Glutamatergic neuron (in vitro differentiated cells): Measurements from ENCODE around the gene CNR2. TPM values are rescaled to one million over a fixed set of nuclear protein-coding genes. Genes with fewer than 3 reads are reported as not detected.

Source experiments
- DNase-seq: peaks from one replicate; pipeline ENCODE4 v3.0.0; 2022
- H3K27ac Mint-ChIP-seq: one replicate; pipeline ENCODE4 v1.8.0; 2020; ENCODE audit warnings: mild to moderate bottlenecking, mixed read lengths, inconsistent platforms; ENCODE audit not compliant: unreplicated experiment
- H3K27me3 Mint-ChIP-seq: one replicate; pipeline ENCODE4 v1.8.0; 2020; ENCODE audit warnings: mild to moderate bottlenecking, moderate library complexity, mixed read lengths, inconsistent platforms; ENCODE audit not compliant: unreplicated experiment
- H3K36me3 Mint-ChIP-seq: one replicate; pipeline ENCODE4 v1.8.0; 2020; ENCODE audit warnings: mild to moderate bottlenecking, mixed read lengths, inconsistent platforms; ENCODE audit not compliant: unreplicated experiment
- H3K4me1 Mint-ChIP-seq: one replicate; pipeline ENCODE4 v1.8.0; 2020; ENCODE audit warnings: mild to moderate bottlenecking, low read depth, mixed read lengths, inconsistent platforms; ENCODE audit not compliant: unreplicated experiment
- H3K4me3 Mint-ChIP-seq: one replicate; pipeline ENCODE4 v1.8.0; 2020; ENCODE audit warnings: mild to moderate bottlenecking, mixed read lengths, inconsistent platforms; ENCODE audit not compliant: unreplicated experiment
- H3K9me3 Mint-ChIP-seq: one replicate; pipeline ENCODE4 v1.8.0; 2020; ENCODE audit warnings: mild to moderate bottlenecking, moderate library complexity, mixed read lengths, inconsistent platforms; ENCODE audit not compliant: unreplicated experiment
- total RNA-seq: library from RNA; stranded (reverse); fragmentation: NEBNext Ultra II Directional; extraction: Animal tissue kit (Norgen Biotek cat#: 25700); gene quantifications from one replicate; pipeline ENCODE4 v1.2.1, GENCODE V29; 2021; ENCODE audit not compliant: unreplicated experiment
- TF ChIP-seq, protein P1 (sequence below): fragments of 200-600 bp; sonication (generic); IDR thresholded peaks from one replicate; pipeline ENCODE4 v1.5.0; 2021; ENCODE audit not compliant: partially characterized antibody, unreplicated experiment

The CNR2 gene
- total RNA-seq, 1 donor from 2014 or later = not detected

GRCh38 chr1:23915466-23915865, 2.3 kb upstream of the CNR2 start:
- H3K27ac Mint-ChIP-seq = no peak overlapping the region
- peaks cover 11% of the 10 kb centered on the region for H3K4me1 Mint-ChIP-seq
- H3K9me3 Mint-ChIP-seq = no peaks in the 10 kb centered on the region
- DNase-seq = no peak
- TF ChIP-seq, protein P1, sequence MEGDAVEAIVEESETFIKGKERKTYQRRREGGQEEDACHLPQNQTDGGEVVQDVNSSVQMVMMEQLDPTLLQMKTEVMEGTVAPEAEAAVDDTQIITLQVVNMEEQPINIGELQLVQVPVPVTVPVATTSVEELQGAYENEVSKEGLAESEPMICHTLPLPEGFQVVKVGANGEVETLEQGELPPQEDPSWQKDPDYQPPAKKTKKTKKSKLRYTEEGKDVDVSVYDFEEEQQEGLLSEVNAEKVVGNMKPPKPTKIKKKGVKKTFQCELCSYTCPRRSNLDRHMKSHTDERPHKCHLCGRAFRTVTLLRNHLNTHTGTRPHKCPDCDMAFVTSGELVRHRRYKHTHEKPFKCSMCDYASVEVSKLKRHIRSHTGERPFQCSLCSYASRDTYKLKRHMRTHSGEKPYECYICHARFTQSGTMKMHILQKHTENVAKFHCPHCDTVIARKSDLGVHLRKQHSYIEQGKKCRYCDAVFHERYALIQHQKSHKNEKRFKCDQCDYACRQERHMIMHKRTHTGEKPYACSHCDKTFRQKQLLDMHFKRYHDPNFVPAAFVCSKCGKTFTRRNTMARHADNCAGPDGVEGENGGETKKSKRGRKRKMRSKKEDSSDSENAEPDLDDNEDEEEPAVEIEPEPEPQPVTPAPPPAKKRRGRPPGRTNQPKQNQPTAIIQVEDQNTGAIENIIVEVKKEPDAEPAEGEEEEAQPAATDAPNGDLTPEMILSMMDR = no peak
- no peak overlapping the region for H3K4me3 Mint-ChIP-seq
- no peaks in the 10 kb centered on the region for H3K36me3 Mint-ChIP-seq
- peaks cover 5% of the 10 kb centered on the region for H3K27me3 Mint-ChIP-seq

- peaks cover 11% of the 10 kb centered on the region for H3K4me1 Mint-ChIP-seq
- TF ChIP-seq, protein P1 = no peak
Observed at GRCh38 chr1:23914921-23915320, 1.8 kb upstream of the CNR2 start.

DNA sequence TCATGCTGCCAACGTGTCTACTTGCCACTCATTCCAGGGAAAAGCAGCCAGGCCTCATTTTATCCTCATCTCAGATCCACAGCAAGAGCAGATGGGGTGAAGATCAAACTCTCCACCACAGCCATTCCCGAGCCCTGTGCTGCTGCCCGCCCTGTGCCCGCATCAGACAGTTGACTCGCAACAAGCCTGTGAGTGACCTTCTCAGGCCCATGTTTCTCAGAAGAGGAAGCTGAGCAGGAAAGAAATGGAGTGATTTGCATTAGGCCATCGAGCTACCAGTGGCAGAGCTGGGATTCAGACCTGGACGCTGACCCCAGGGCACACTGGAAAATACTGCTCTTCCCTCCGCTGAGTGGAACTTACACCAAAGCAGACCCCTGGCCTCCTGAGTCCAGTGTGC, 1.2 kb downstream of the CNR2 start:
- Mint-ChIP-seq H3K27me3 (peaks cover 2% of the 10 kb centered on the region), H3K4me3 (no peak overlapping the region), H3K4me1 (peaks cover 9% of the 10 kb centered on the region), H3K9me3 (no peaks in the 10 kb centered on the region), H3K27ac (no peak overlapping the region), H3K36me3 (no peaks in the 10 kb centered on the region)
- DNase-seq = no peak
- TF ChIP-seq, protein P1 = no peak

More at GRCh38 chr1:23914921-23915320, 1.8 kb upstream of the CNR2 start:
- no peak overlapping the region for H3K27ac Mint-ChIP-seq
- no peaks in the 10 kb centered on the region for H3K36me3 Mint-ChIP-seq
- H3K9me3 Mint-ChIP-seq = no peaks in the 10 kb centered on the region
- DNase-seq = no peak
- H3K4me3 Mint-ChIP-seq = no peak overlapping the region
- peaks cover 5% of the 10 kb centered on the region for H3K27me3 Mint-ChIP-seq

- no peak for DNase-seq
- Mint-ChIP-seq H3K27ac (no peak overlapping the region), H3K9me3 (no peaks in the 10 kb centered on the region)
Observed at GRCh38 chr1:23910553-23911246, 2.5 kb downstream of the CNR2 start.

GRCh38 chr1:23910144-23910543, 3.0 kb downstream of the CNR2 start:
- TF ChIP-seq, protein P1 = no peak
- peaks cover 4% of the 10 kb centered on the region for H3K27me3 Mint-ChIP-seq
- DNase-seq = no peak

More at GRCh38 chr1:23910553-23911246, 2.5 kb downstream of the CNR2 start:
- H3K27me3 Mint-ChIP-seq = peaks cover 2% of the 10 kb centered on the region
- peaks cover 9% of the 10 kb centered on the region for H3K4me1 Mint-ChIP-seq
- TF ChIP-seq, protein P1 = no peak
- no peaks in the 10 kb centered on the region for H3K36me3 Mint-ChIP-seq
- no peak overlapping the region for H3K4me3 Mint-ChIP-seq

More at GRCh38 chr1:23910144-23910543, 3.0 kb downstream of the CNR2 start:
- peaks cover 9% of the 10 kb centered on the region for H3K4me1 Mint-ChIP-seq
- no peak overlapping the region for H3K4me3 Mint-ChIP-seq
- peak overlapping the region; percentile 38 for H3K27ac Mint-ChIP-seq
- H3K36me3 Mint-ChIP-seq = no peaks in the 10 kb centered on the region
- H3K9me3 Mint-ChIP-seq = no peaks in the 10 kb centered on the region
